Middle frontal gyrus (tissue), 1 donor: ENCODE data around the gene ZBTB43.

Experiments used
- DNase-seq: peaks from one replicate; pipeline ENCODE4 v3.0.0-alpha.2; 2015; ENCODE audit warnings: low spot score; ENCODE audit errors: extremely low spot score

ZBTB43 gene

DNA sequence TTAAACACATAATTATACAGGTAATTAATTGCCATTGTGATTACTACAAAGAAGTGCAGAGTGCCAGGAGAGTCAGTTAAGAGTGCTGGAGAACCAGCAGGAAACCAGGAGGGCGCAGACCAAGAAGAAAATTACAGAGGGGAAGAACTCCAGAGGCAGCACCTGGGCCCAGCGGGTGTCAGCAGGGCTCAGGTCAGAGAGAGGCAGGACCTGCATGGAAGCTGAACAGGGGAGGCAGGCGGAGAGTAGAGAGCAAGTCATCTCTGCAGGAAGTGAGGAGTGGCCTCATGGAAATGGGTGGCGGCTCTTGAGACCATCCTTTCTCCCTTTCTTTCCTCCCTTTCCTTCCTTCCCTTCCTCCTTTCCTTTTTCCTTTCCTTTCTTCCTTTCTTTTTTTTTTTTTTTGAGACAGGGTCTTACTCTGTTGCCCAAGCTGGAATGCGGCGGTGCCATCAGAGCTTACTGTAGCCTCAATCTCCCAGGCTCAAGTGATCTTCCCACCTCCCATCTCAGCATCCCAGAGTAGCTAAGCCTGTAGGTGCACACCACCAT is 51.6 kb downstream of the ZBTB43 start:
- DNase-seq: no peak

DNA sequence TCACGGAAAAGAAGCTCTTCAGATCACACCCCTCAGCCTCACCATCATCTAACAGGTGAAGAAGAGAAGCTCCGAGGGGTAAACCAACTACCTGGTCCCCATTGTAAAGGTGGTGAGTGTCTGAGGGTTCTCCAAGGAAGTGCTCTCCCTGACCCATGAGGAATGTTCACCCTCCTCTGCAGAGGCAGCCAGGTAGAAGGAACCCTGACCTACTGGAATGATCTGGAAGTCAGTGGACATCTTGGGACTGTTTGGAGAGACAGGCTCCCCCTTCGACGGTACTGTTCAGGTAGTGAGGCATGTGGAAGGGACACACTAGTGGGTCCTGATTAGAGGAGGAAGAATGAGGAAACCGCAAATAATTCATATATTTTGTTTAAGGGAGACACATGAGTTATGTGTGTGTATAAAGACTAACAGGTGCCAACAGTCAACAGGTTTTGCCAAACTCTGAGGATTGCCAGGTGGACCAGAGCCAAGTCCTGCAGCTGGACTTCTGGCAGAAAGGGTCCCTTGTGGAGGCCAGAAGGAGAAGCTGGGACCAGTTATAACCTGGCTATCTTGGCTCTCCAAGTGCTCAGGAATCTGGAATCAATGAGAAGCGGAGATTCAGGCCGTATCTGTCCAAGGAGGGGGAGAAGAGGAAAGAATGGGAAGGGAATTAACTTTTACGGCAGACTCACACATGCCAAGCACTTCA is 52.6 kb downstream of the ZBTB43 start:
- DNase-seq: no peak

- no peak for DNase-seq
Observed at GRCh38 chr9:126859111-126859510, 54.3 kb downstream of the ZBTB43 start.

DNA sequence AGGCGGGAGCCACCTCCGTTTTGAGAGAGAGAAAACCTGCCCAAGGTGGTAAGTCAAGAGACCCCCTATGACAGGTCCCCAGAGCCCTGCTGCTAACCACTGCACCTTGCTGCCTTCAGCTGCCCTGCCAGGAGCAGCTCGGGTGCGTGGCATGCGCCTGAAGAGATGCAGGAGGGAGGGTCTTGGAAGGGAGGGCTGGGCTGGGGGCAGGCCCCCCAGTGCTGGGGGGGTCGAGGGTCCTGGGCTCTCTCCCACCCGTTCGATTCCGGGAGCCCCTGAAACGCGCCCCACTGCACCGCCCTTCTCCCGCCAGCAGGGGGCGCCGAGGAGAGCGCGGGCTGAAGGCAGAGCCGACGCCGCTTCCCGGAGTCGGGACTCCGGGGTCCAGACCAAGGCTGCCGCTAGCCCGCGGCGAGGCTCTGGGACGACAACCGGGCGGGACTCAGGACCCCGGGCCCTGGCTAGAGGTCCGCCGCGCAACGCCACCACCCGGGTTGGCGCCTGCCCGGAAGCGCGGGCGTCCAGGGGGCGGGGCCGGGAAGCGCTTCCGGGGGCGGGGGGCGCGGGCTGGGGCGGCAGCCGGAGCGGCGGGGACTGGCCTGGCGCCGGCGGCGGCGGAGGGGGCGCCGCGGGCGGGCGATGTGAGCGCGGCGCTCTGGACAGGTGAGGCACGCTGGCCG is 55.4 kb downstream of the ZBTB43 start, which contains the start of gene ZBTB34:
Gene ZBTB34, plus strand, starts transcription at position 563 of the 680 bp plus-strand sequence. CDS start 18,761 bp downstream, outside the sequence.
- no peak for DNase-seq

DNA sequence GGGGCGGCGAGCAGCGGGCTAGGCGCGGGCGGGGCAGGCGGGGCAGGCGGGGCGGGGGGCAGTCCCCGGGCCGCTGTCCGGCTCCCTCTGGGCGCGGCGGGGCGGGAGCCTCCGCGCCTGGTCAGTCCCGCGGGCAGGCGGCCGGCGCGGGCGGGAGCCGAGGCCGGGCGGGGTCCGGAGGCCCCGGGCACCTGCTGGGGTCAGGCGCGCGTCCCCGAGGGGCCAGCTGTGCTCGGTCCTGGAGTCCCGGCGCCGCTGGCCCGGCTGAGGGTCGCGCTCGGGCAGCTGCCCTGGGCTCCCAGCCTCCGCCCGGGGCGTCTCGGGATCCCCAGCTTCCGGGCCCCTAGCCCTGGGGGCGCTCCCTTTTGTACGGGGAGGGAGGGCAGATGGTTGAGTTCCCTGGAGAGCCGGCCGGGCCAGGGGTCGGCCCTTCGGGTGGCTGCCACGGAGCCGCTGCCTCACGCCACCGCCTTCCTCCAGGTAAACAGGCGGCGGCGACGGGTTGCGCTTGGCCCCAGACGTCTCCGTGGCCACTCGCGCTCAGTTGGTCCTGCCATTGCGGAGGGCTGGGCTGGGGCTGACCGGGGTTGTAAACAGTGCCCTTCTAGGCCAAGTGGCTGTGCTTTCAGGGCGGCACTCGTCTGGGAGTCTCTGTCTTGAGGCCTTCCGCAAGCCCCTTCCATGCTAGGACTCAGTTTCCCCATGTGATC is 56.1 kb downstream of the ZBTB43 start:
- DNase-seq: no peak

GRCh38 chr9:126861707-126862103 is 56.9 kb downstream of the ZBTB43 start:
- DNase-seq: no peak

- DNase-seq: no peak
Observed at GRCh38 chr9:126862104-126862761, 57.4 kb downstream of the ZBTB43 start.

DNA sequence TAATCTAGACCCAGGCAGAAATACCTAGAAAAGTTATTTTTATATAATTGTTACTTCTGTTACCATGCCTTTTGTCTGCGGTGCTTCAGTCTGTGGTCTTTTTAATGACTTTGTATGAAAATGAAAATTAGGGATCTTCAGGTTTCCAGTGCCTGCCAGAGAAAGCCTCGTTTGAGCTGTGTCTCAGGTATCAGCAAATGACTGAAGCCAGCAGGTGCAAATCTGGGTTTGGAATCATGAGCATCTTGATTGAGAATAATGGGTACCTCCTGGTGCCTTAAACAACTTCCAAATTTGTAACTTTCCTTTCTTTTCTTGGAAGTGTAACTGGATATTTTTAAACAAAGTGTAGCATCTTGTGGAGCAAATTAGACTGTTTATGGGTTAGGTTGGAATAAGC is 59.9 kb downstream of the ZBTB43 start:
- DNase-seq: no peak

DNA sequence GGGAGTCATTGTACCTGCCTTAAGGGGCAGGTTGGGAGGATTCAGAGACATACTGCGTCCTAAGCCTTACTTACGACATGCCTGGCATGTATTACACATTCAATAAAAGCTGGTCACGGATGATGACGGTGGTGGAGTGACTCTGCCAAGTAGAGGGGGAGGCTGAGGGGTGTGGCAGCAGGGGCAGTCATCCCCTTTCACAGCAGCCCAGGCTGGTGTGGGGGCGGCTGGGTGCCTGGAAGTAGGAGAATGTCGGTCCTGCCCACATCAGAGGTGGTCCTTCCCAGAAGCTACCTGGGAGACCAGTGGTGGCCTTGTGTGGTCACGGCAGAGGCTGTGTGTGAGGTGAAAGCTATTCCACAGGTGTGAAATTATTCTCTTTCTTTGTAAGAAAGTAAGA is 64.5 kb downstream of the ZBTB43 start:
- no peak for DNase-seq

DNA sequence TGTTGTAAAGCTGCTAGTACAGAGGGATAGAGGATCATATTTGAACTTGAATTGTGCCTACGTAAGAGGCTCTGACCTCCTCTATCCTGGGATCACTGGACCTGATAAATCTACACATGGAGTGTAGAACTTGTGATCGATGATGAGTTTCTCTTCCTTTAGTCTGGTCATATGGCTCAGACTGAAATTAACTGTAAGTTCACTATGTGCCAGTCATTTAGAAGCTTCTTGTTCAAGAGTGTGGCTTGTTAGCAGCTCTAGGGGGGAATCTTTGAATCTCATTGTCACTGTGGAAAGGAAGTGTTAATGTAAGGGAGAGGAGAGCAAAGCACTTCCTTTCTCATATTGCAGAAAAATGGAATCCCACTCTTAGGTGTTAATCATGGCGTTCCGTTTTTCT is 67.7 kb downstream of the ZBTB43 start:
- DNase-seq: no peak

DNA sequence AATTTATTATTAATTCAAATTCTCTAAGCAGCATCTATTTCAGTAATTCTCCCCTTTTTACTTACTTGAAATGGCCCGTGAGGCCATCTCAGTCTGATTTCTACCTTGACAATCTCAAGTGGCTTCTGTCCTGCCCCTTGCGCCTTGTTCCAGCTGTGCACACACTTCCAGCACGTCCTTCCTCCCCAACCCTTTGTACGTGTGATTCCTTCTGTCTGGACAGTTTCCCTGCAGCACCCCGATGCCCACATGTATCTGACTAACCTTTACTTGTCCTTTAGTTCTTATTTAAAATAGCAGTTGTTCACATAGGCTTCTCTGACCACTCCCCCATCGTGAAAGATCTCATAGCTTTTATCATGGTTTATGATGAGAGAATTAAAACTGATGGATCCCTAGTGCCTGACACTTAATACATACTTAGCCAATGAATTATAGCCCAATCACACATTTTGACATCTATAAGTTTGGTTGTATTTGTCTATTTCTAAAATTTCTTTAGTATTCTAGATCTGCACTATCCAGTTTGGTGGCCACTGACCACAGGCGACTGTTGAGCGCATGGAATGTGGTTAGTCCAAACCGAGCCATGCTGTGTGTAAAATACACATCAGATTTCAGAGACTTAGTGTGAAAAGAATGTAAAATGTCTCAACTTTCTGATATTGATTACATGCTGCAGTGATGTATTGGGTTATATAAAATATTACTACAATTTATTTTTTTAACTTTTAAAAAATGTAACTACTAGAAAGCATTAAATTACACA is 69.9 kb downstream of the ZBTB43 start:
- no peak for DNase-seq

- no peak for DNase-seq
Observed at GRCh38 chr9:126875756-126876510, 71.1 kb downstream of the ZBTB43 start.

- DNase-seq: no peak
Observed at GRCh38 chr9:126876531-126876930, 71.7 kb downstream of the ZBTB43 start.

DNA sequence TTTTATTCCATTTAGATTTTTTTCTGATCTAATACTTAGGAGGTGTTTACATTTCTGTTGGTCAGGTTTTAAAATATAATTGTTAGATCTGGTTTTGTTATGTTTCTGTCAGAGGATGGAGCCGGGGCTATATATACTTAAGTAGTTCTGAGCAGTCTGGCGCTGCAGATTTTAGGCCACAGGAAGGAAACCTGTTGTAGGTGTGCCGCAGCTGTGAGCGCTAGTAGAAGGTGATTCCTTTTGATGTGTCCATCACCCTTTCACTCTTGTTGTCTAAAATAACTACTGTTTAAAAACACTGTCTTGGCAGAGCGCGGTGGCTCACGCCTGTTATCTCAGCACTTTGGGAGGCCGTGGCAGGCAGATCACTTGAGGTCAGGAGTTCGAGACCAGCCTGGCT is 72.6 kb downstream of the ZBTB43 start:
- no peak for DNase-seq

GRCh38 chr9:126879288-126879687 is 74.4 kb downstream of the ZBTB43 start:
- DNase-seq: no peak

DNA sequence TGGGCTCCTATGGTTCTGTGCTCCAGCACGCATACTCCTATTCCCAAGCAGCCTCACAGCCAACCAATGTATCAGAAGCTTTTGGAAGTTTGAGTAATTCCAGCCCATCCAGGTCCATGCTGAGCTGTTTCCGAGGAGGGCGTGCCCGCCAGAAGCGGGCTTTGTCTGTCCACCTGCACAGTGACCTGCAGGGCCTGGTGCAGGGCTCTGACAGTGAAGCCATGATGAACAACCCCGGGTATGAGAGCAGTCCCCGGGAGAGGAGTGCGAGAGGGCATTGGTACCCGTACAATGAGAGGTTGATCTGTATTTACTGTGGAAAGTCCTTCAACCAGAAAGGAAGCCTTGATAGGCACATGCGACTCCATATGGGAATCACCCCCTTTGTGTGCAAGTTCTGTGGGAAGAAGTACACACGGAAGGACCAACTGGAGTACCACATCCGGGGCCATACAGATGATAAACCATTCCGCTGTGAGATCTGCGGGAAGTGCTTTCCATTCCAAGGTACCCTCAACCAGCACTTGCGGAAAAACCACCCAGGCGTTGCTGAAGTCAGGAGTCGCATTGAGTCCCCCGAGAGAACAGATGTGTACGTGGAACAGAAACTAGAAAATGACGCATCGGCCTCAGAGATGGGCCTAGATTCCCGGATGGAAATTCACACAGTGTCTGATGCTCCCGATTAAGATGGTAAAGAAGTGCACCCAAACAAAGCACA is 75.5 kb downstream of the ZBTB43 start:
- DNase-seq: no peak

GRCh38 chr9:126880947-126881332 is 76.1 kb downstream of the ZBTB43 start:
- DNase-seq: no peak

DNA sequence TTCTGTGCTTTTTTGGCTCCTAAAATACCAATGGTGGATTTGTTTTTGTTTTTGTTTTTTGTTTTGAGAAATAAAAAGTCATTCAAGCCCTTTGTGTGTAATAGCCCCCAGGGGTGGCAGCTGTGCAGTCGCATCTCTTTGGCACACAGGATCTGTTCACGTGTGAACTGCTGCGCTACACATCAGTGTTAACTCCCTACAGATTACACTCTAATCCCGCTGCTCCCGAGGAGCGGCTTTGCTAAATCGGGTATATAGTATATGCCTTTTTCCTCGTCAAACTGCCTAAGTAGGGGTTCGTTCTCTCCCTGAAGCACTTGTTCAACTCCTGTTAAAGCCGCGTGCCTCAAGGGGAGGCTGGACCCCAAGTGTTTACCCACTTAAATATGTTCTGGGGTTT is 77.9 kb downstream of the ZBTB43 start:
- DNase-seq: no peak

GRCh38 chr9:126883636-126884035 is 78.8 kb downstream of the ZBTB43 start:
- DNase-seq: no peak
